NCI-H345 treated with DMSO at 0.1 percent for 48 hours (cell line): ENCODE results near the gene CAPN12.
"Not testable (repeated sequence)": the region's sequence is repeated elsewhere in the genome, so short reads cannot be mapped to it uniquely, and the experiment has no call there.

Source experiments
- DNase-seq: peaks from one replicate; lab custom pipeline; 2025; ENCODE audit not compliant: unreplicated experiment; lab: John Stamatoyannopoulos, UW

The CAPN12 gene

GRCh38 chr19:38744298-38744681 lies at the start of gene CAPN12:
CAPN12 (minus strand) TSS chr19:38744474; CDS start chr19:38744165, 309 bp downstream.
- no peak for DNase-seq

GRCh38 chr19:38793671-38794070 lies 49.4 kb upstream of the CAPN12 start:
- no peak for DNase-seq

- DNase-seq: no peak
Observed at GRCh38 chr19:38793177-38793576, 48.9 kb upstream of the CAPN12 start.

- no peak for DNase-seq
Observed at GRCh38 chr19:38792250-38793111, 48.2 kb upstream of the CAPN12 start.

GRCh38 chr19:38791451-38792064 lies 47.3 kb upstream of the CAPN12 start:
- DNase-seq: not testable (repeated sequence)

- DNase-seq: not testable (repeated sequence)
Observed at GRCh38 chr19:38790507-38791403, 46.5 kb upstream of the CAPN12 start.

- no peak for DNase-seq
Observed at GRCh38 chr19:38788478-38789243, 44.4 kb upstream of the CAPN12 start, which contains the start of gene LGALS7B. LGALS7B (plus strand) TSS chr19:38789200; CDS start chr19:38789227, 27 bp downstream.

- no peak for DNase-seq
Observed at GRCh38 chr19:38786572-38787265, 42.4 kb upstream of the CAPN12 start.

GRCh38 chr19:38786061-38786460 lies 41.8 kb upstream of the CAPN12 start:
- not testable (repeated sequence) for DNase-seq

GRCh38 chr19:38785187-38785699 lies 41.0 kb upstream of the CAPN12 start:
- DNase-seq: no peak

- no peak for DNase-seq
Observed at GRCh38 chr19:38784224-38784623, 40.0 kb upstream of the CAPN12 start.

- not testable (repeated sequence) for DNase-seq
Observed at GRCh38 chr19:38782212-38782611, 37.9 kb upstream of the CAPN12 start.

GRCh38 chr19:38781058-38781457 lies 36.8 kb upstream of the CAPN12 start:
- no peak for DNase-seq

- no peak for DNase-seq
Observed at GRCh38 chr19:38780443-38780842, 36.2 kb upstream of the CAPN12 start.

GRCh38 chr19:38778733-38779132 lies 34.5 kb upstream of the CAPN12 start:
- DNase-seq: no peak

GRCh38 chr19:38774181-38774950 lies 30.1 kb upstream of the CAPN12 start:
- no peak for DNase-seq

- no peak for DNase-seq
Observed at GRCh38 chr19:38773469-38774177, 29.3 kb upstream of the CAPN12 start, which contains the start of gene LGALS7. LGALS7 (minus strand) TSS chr19:38773517; CDS start chr19:38773492, 25 bp downstream.

GRCh38 chr19:38771569-38771968 lies 27.3 kb upstream of the CAPN12 start:
- not testable (repeated sequence) for DNase-seq
